ENCODE results near the gene CMSS1.

DNA sequence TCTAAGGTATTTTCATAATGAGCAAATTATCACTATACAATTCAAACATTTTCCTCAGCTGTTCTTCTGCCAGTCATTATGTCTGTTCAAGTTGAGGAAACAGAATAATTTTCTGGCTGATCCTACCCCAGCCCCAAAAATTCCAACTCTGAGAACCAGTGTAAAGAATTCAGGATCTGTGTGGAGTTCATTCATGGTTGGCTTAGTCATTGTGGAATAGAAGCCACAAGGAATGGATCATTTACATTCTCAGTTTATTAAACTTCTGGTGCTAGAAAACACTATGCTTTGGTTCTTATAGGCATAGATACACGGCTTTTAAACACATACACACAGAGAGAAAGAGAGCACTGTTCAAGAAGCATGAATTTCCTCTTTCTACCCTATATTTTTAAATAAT, 134.6 kb downstream of the CMSS1 start:
- no peak for TF ChIP-seq POLR2A (IDR thresholded peaks at IDR 0.05)
- TF ChIP-seq CTCF (IDR thresholded peaks at IDR 0.05): no peak

Data from uterus (tissue), 2 donors.